K562 (cell line): ENCODE data around the gene PRR30. TPM values are rescaled to one million over a fixed set of nuclear protein-coding genes. Genes with fewer than 3 reads are reported as not detected.
A peak's percentile ranks its signal among the peaks of the same experiment; 100 is the strongest.

ENCODE experiments used
- ASH1L ChIP-seq: fragments of 450-650 bp; IDR thresholded peaks from 2 replicates; pipeline ENCODE4 v1.6.1; 2018; ENCODE audit warnings: borderline replicate concordance, mild to moderate bottlenecking, low read depth; ENCODE audit not compliant: partially characterized antibody
- BMI1 ChIP-seq: fragments of 150-350 bp; IDR thresholded peaks from 2 replicates; pipeline ENCODE4 v1.6.1; 2014; ENCODE audit warnings: low read length
- KLF6 ChIP-seq: fragments of 250-450 bp; sonication (Bioruptor Pico); IDR thresholded peaks from 2 replicates; pipeline ENCODE4 v1.4.0; 2020; ENCODE audit warnings: mild to moderate bottlenecking, moderate library complexity, borderline replicate concordance
- NR4A1 ChIP-seq, 2 experiments: fragments of 250-450 bp in 1 of 2; fragments of 450-650 bp in 1 of 2; sonication (Bioruptor Pico) in 1 of 2; IDR thresholded peaks; 2 replicates each; pipeline versions ENCODE4 v1.4.0 to v1.6.1; 2016 to 2020; ENCODE audit warnings: mild to moderate bottlenecking in 2 of 2, missing compliant biosample characterization in 1 of 2, missing genetic modification characterization in 1 of 2, moderate library complexity in 1 of 2
- STAG1 ChIP-seq: sonication (generic); formaldehyde crosslinking; IDR thresholded peaks from 2 replicates; pipeline ENCODE4 v1.5.0; 2020; ENCODE audit warnings: missing genetic modification reagents, borderline replicate concordance
- ZNF584 ChIP-seq: fragments of 200-800 bp; sonication (Bioruptor generic); IDR thresholded peaks from 2 replicates; pipeline ENCODE4 v1.6.1; 2016; ENCODE audit warnings: low read depth, mild to moderate bottlenecking, missing genetic modification characterization, missing compliant biosample characterization
- polyA plus RNA-seq, 8 experiments: library from polyadenylated mRNA; depleted of rRNA in 4 of 8; stranded (reverse) in 5 of 8; unstranded in 3 of 8; fragments of >200 nt; fragmentation: Nextera tagmentation in 2 of 8; fragmentation: Illumina TruSeq in 1 of 8; extraction: Ambion mirVana in 2 of 8; extraction: Trizol in 1 of 8; gene quantifications; 2 replicates each; pipeline versions ENCODE4 v1.2.1 to v1.2.3, GENCODE V29; 2011 to 2014; ENCODE audit warnings: inconsistent platforms in 1 of 8, missing spikeins in 1 of 8
- total RNA-seq, 7 experiments: library from RNA; depleted of rRNA in 6 of 7; stranded (reverse); fragments of >200 nt in 6 of 7; fragmentation: Illumina TruSeq in 2 of 7; extraction: Trizol in 2 of 7; gene quantifications; 2 replicates each; pipeline versions ENCODE4 v1.2.1 to v1.2.3, GENCODE V29; 2011 to 2021; ENCODE audit warnings: low replicate concordance in 1 of 7
- TF ChIP-seq, protein P1 (sequence below): sonication (generic); formaldehyde crosslinking; IDR thresholded peaks from 2 replicates; pipeline ENCODE4 v1.8.1; 2023; ENCODE audit warnings: mild to moderate bottlenecking, missing genetic modification reagents, moderate library complexity
- TF ChIP-seq, protein P2 (sequence below), 2 experiments: fragments of 450-650 bp in 1 of 2; IDR thresholded peaks; 2 replicates each; pipeline ENCODE4 v1.6.1; 2011 to 2017; ENCODE audit warnings: low read depth in 2 of 2, antibody characterized with exemption in 1 of 2, borderline replicate concordance in 1 of 2, low read length in 1 of 2, mild to moderate bottlenecking in 1 of 2, mixed read lengths in 1 of 2; ENCODE audit not compliant: control insufficient read depth in 1 of 2
- TF ChIP-seq, protein P3 (sequence below): fragments of 450-650 bp; IDR thresholded peaks from 2 replicates; pipeline ENCODE4 v1.7.1; 2018; ENCODE audit warnings: mild to moderate bottlenecking, low read depth; ENCODE audit not compliant: partially characterized antibody
- TF ChIP-seq, protein P4 (sequence below): sonication (generic); formaldehyde crosslinking; IDR thresholded peaks from 2 replicates; pipeline ENCODE4 v1.8.0; 2022; ENCODE audit warnings: missing genetic modification reagents, mild to moderate bottlenecking, borderline replicate concordance

Gene PRR30
- total and polyA plus RNA-seq, 9 of the 15 experiments (the other 6 are each of a cell fraction or from before 2014, with no cell fraction given) = not detected

DNA sequence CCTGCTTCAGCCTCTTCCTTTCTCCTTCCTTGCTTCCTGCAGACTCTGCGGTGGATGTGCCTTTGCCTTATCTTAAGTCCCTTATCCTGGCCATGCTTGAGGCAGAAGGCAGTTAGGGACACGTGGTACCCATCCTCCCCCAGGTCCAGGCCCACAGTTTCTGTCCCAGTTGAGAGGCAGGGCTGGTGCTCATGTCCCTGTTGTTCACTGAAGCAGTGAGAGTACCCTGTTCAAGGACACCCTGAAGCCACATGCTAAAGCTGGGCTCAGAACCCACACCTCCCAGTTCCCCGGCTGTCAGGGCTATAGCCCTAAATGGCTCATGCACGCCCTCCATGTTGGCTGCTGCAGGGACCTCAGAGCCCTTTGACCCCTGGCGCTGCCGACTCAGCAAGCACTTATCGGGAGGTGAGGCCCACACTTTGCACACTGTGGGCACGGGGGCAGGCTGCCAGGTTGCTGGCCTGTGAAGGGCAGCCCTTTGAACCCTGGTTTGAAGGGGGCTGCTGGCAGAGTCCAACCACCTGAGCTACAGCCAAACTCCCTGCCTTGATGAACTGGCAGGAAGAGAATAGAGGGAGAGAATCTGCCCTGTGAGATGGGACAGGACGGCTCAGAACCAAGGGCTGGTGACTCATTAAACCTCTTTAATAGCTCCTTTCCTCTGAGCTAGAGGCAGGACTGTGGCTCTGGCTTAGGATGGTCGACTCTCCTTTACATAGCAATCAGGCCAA lies 46.3 kb downstream of the PRR30 start (continued):
- TF ChIP-seq NR4A1 (CRISPR knock-in tag; IDR thresholded peaks at IDR 0.05) (peak; percentile 41; the same call in 1 of the 2 replicates), NR4A1 (tag; IDR thresholded peaks at IDR 0.05) (peak; percentile 88), ASH1L (no peak), KLF6 (CRISPR knock-in tag) (peak; percentile 46), BMI1 (no peak), STAG1 (CRISPR knock-in tag) (no peak), ZNF584 (CRISPR knock-in tag) (peak; percentile 78; the same call in 1 of the 2 replicates)
- TF ChIP-seq, protein P1, sequence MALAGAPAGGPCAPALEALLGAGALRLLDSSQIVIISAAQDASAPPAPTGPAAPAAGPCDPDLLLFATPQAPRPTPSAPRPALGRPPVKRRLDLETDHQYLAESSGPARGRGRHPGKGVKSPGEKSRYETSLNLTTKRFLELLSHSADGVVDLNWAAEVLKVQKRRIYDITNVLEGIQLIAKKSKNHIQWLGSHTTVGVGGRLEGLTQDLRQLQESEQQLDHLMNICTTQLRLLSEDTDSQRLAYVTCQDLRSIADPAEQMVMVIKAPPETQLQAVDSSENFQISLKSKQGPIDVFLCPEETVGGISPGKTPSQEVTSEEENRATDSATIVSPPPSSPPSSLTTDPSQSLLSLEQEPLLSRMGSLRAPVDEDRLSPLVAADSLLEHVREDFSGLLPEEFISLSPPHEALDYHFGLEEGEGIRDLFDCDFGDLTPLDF (CRISPR knock-in tag) = no peak
- TF ChIP-seq, protein P2, sequence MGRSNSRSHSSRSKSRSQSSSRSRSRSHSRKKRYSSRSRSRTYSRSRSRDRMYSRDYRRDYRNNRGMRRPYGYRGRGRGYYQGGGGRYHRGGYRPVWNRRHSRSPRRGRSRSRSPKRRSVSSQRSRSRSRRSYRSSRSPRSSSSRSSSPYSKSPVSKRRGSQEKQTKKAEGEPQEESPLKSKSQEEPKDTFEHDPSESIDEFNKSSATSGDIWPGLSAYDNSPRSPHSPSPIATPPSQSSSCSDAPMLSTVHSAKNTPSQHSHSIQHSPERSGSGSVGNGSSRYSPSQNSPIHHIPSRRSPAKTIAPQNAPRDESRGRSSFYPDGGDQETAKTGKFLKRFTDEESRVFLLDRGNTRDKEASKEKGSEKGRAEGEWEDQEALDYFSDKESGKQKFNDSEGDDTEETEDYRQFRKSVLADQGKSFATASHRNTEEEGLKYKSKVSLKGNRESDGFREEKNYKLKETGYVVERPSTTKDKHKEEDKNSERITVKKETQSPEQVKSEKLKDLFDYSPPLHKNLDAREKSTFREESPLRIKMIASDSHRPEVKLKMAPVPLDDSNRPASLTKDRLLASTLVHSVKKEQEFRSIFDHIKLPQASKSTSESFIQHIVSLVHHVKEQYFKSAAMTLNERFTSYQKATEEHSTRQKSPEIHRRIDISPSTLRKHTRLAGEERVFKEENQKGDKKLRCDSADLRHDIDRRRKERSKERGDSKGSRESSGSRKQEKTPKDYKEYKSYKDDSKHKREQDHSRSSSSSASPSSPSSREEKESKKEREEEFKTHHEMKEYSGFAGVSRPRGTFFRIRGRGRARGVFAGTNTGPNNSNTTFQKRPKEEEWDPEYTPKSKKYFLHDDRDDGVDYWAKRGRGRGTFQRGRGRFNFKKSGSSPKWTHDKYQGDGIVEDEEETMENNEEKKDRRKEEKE (IDR thresholded peaks at IDR 0.05; ENCODE audit: borderline replicate concordance in 1 of 2, control insufficient read depth in 1 of 2, low read depth in 2 of 2, low read length in 1 of 2) = no peak
- TF ChIP-seq, protein P3, sequence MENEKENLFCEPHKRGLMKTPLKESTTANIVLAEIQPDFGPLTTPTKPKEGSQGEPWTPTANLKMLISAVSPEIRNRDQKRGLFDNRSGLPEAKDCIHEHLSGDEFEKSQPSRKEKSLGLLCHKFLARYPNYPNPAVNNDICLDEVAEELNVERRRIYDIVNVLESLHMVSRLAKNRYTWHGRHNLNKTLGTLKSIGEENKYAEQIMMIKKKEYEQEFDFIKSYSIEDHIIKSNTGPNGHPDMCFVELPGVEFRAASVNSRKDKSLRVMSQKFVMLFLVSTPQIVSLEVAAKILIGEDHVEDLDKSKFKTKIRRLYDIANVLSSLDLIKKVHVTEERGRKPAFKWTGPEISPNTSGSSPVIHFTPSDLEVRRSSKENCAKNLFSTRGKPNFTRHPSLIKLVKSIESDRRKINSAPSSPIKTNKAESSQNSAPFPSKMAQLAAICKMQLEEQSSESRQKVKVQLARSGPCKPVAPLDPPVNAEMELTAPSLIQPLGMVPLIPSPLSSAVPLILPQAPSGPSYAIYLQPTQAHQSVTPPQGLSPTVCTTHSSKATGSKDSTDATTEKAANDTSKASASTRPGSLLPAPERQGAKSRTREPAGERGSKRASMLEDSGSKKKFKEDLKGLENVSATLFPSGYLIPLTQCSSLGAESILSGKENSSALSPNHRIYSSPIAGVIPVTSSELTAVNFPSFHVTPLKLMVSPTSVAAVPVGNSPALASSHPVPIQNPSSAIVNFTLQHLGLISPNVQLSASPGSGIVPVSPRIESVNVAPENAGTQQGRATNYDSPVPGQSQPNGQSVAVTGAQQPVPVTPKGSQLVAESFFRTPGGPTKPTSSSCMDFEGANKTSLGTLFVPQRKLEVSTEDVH = no peak
- TF ChIP-seq, protein P4, sequence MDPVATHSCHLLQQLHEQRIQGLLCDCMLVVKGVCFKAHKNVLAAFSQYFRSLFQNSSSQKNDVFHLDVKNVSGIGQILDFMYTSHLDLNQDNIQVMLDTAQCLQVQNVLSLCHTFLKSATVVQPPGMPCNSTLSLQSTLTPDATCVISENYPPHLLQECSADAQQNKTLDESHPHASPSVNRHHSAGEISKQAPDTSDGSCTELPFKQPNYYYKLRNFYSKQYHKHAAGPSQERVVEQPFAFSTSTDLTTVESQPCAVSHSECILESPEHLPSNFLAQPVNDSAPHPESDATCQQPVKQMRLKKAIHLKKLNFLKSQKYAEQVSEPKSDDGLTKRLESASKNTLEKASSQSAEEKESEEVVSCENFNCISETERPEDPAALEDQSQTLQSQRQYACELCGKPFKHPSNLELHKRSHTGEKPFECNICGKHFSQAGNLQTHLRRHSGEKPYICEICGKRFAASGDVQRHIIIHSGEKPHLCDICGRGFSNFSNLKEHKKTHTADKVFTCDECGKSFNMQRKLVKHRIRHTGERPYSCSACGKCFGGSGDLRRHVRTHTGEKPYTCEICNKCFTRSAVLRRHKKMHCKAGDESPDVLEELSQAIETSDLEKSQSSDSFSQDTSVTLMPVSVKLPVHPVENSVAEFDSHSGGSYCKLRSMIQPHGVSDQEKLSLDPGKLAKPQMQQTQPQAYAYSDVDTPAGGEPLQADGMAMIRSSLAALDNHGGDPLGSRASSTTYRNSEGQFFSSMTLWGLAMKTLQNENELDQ (CRISPR knock-in tag) = no peak
